ENCODE measurements around the gene CAMK2N1.

Gene CAMK2N1

GRCh38 chr1:20472860-20473711, 12.9 kb downstream of the CAMK2N1 start:
- no peaks in the 10 kb centered on the region for H3K79me2 ChIP-seq (ENCODE audit: insufficient read depth, low read length)
- no peaks in the 10 kb centered on the region for H3K4me1 ChIP-seq (ENCODE audit: insufficient read depth, low read length, severe bottlenecking)
- no peaks in the 10 kb centered on the region for H3K9me2 ChIP-seq (ENCODE audit: low read depth, low read length)
- H3K27ac ChIP-seq (ENCODE audit: low read depth, low read length, poor library complexity, severe bottlenecking) = no peak overlapping the region
- no peak overlapping the region for H3K4me3 ChIP-seq (ENCODE audit: low read depth, low read length, poor library complexity, severe bottlenecking)
- no peak for TF ChIP-seq EZH2 (IDR thresholded peaks at IDR 0.05; ENCODE audit: borderline replicate concordance, low read length)
- no peak for TF ChIP-seq CTCF (IDR thresholded peaks at IDR 0.05; ENCODE audit: low read length)
- H3K4me2 ChIP-seq (ENCODE audit: low read length) = no peak overlapping the region
- H3F3A ChIP-seq (ENCODE audit: insufficient read depth, low read length) = no peaks in the 10 kb centered on the region
- 0 out of 2 replicates have a peak, but pooled peaks cover 5% of the 10 kb centered on the region for H3K27me3 ChIP-seq (ENCODE audit: insufficient read depth, low read length)
- H2AFZ ChIP-seq (ENCODE audit: low read length) = no peak overlapping the region
- H3K36me3 ChIP-seq (ENCODE audit: insufficient read depth, low read length) = no peaks in the 10 kb centered on the region
- no peaks in the 10 kb centered on the region for H3K9me3 ChIP-seq (ENCODE audit: low read length)
- no peak overlapping the region for H3K9ac ChIP-seq (ENCODE audit: low read length)
- no peaks in the 10 kb centered on the region for H4K20me1 ChIP-seq (ENCODE audit: insufficient read depth, low read length)

GRCh38 chr1:20472121-20472520, 13.9 kb downstream of the CAMK2N1 start:
- Histone ChIP-seq H3K4me1 (ENCODE audit: insufficient read depth, low read length, severe bottlenecking) (no peaks in the 10 kb centered on the region), H3K9ac (ENCODE audit: low read length) (no peak overlapping the region), H3K36me3 (ENCODE audit: insufficient read depth, low read length) (no peaks in the 10 kb centered on the region), H3K27ac (ENCODE audit: low read depth, low read length, poor library complexity, severe bottlenecking) (no peak overlapping the region), H3K79me2 (ENCODE audit: insufficient read depth, low read length) (no peaks in the 10 kb centered on the region), H2AFZ (ENCODE audit: low read length) (no peak overlapping the region), H3K9me2 (ENCODE audit: low read depth, low read length) (no peaks in the 10 kb centered on the region), H3K9me3 (ENCODE audit: low read length) (no peaks in the 10 kb centered on the region), H3K4me3 (ENCODE audit: low read depth, low read length, poor library complexity, severe bottlenecking) (no peak overlapping the region), H3F3A (ENCODE audit: insufficient read depth, low read length) (no peaks in the 10 kb centered on the region), H3K27me3 (ENCODE audit: insufficient read depth, low read length) (0 out of 2 replicates have a peak, but pooled peaks cover 5% of the 10 kb centered on the region), H3K4me2 (ENCODE audit: low read length) (no peak overlapping the region), H4K20me1 (ENCODE audit: insufficient read depth, low read length) (no peaks in the 10 kb centered on the region)
- no peak for TF ChIP-seq EZH2 (IDR thresholded peaks at IDR 0.05; ENCODE audit: borderline replicate concordance, low read length)
- no peak for TF ChIP-seq CTCF (IDR thresholded peaks at IDR 0.05; ENCODE audit: low read length)

GRCh38 chr1:20470194-20470593, 15.8 kb downstream of the CAMK2N1 start:
- no peaks in the 10 kb centered on the region for H3K9me3 ChIP-seq (ENCODE audit: low read length)
- H3K9ac ChIP-seq (ENCODE audit: low read length) = no peak overlapping the region
- no peak overlapping the region for H3K4me3 ChIP-seq (ENCODE audit: low read depth, low read length, poor library complexity, severe bottlenecking)
- no peaks in the 10 kb centered on the region for H3K9me2 ChIP-seq (ENCODE audit: low read depth, low read length)
- H3F3A ChIP-seq (ENCODE audit: insufficient read depth, low read length) = no peaks in the 10 kb centered on the region
- 0 out of 2 replicates have a peak, but pooled peaks cover 5% of the 10 kb centered on the region for H3K27me3 ChIP-seq (ENCODE audit: insufficient read depth, low read length)
- H3K4me1 ChIP-seq (ENCODE audit: insufficient read depth, low read length, severe bottlenecking) = no peaks in the 10 kb centered on the region
- no peaks in the 10 kb centered on the region for H3K36me3 ChIP-seq (ENCODE audit: insufficient read depth, low read length)
- TF ChIP-seq CTCF (IDR thresholded peaks at IDR 0.05; ENCODE audit: low read length) = no peak
- H3K27ac ChIP-seq (ENCODE audit: low read depth, low read length, poor library complexity, severe bottlenecking) = no peak overlapping the region
- H4K20me1 ChIP-seq (ENCODE audit: insufficient read depth, low read length) = no peaks in the 10 kb centered on the region
- H2AFZ ChIP-seq (ENCODE audit: low read length) = no peak overlapping the region
- H3K4me2 ChIP-seq (ENCODE audit: low read length) = no peak overlapping the region
- no peaks in the 10 kb centered on the region for H3K79me2 ChIP-seq (ENCODE audit: insufficient read depth, low read length)

All from OCI-LY1 (cell line).